Fibroblast of lung (primary cell): ENCODE data around the gene ATP1A2.

ENCODE experiments used
- CTCF ChIP-seq, 2 donors: IDR thresholded peaks in 1 of 2; conservative IDR thresholded peaks in 1 of 2; 1 replicate in 1 of 2; 2 replicates in 1 of 2; pipeline ENCODE4 v1.5.1; 2011 to 2012; ENCODE audit warnings: low read length in 2 of 2, control low read depth in 1 of 2, inconsistent platforms in 1 of 2, low read depth in 1 of 2, mild to moderate bottlenecking in 1 of 2
- EZH2 ChIP-seq: IDR thresholded peaks from 2 replicates; pipeline ENCODE4 v1.5.1; 2012; ENCODE audit warnings: low read length, control low read depth, mild to moderate bottlenecking; ENCODE audit errors: missing control alignments

- TF ChIP-seq CTCF (conservative IDR thresholded peaks at IDR 0.05 in 1 of 2, IDR thresholded peaks at IDR 0.05 in 1 of 2; ENCODE audit: low read depth in 1 of 2, low read length in 2 of 2), result no peak
- TF ChIP-seq EZH2, result no peak
Observed at GRCh38 chr1:160157174-160157573, 41.6 kb downstream of the ATP1A2 start.
